ENCODE measurements around the gene ITK.

ITK gene

DNA sequence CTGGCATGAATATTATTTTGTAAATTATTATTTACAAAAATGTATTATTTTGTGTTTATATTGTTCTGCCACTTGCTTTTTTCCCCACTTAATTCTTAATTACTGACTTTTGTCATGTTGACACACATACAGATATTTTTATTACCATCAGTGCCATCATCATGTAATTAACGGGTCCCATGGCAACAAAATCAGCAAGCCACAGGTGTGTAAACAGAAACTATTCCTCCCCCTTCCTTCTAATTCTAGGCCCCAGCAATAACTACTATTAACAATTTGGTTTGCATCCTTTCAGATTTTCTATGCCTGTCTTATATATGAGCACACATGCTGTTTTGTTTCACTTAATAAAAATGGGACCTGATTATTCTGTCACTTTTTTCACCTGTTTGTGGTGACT, 114.6 kb downstream of the ITK start:
- TF ChIP-seq, protein P1, sequence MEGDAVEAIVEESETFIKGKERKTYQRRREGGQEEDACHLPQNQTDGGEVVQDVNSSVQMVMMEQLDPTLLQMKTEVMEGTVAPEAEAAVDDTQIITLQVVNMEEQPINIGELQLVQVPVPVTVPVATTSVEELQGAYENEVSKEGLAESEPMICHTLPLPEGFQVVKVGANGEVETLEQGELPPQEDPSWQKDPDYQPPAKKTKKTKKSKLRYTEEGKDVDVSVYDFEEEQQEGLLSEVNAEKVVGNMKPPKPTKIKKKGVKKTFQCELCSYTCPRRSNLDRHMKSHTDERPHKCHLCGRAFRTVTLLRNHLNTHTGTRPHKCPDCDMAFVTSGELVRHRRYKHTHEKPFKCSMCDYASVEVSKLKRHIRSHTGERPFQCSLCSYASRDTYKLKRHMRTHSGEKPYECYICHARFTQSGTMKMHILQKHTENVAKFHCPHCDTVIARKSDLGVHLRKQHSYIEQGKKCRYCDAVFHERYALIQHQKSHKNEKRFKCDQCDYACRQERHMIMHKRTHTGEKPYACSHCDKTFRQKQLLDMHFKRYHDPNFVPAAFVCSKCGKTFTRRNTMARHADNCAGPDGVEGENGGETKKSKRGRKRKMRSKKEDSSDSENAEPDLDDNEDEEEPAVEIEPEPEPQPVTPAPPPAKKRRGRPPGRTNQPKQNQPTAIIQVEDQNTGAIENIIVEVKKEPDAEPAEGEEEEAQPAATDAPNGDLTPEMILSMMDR (IDR thresholded peaks at IDR 0.05; ENCODE audit: control insufficient read depth, extremely low read depth, insufficient read depth) = no peak
- DNase-seq (ENCODE audit: low read depth) = peak; percentile 35
- H3K4me3 ChIP-seq (ENCODE audit: low read depth, low read length) = no peak overlapping the region

DNA sequence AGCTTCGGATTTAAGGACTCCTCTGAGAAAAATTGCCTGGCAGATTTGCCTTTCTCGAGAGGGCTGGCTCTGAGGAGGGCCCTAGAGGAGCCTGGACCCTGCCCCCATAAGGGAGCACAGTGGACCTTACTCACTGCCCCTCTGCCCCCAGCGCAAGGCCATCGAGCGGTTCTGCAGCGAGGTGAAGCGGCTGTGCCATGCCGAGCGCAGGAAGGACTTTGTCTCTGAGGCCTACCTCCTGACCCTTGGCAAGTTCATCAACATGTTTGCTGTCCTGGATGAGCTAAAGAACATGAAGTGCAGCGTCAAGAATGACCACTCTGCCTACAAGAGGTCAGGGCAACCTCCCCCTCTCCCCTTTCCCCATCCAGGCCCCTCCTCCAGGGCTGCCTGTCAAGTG, 119.9 kb downstream of the ITK start:
- no peak for DNase-seq (ENCODE audit: low read depth)
- TF ChIP-seq, protein P1 (IDR thresholded peaks at IDR 0.05; ENCODE audit: control insufficient read depth, extremely low read depth, insufficient read depth) = no peak
- H3K4me3 ChIP-seq (ENCODE audit: low read depth, low read length) = no peak overlapping the region

DNA sequence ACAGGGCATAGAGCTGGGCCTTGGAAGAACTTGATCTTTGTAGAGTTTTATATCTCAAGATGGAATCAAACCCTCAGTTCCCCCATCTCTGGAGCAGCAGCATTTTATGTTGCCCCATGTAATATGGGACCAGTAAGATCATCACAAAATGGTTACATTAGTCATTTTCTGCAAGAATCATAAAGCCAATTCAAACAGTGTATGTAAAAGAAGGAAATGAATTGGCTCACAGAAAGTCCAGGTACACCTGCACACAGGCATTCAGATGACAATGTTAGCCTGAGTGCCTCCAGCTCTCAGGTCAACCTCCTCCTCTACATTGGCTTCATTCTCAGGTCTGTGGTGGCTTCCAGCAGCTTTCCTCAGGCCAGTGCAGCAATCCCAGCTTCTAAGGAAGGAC, 120.4 kb downstream of the ITK start:
- no peak for DNase-seq (ENCODE audit: low read depth)
- TF ChIP-seq, protein P1 (IDR thresholded peaks at IDR 0.05; ENCODE audit: control insufficient read depth, extremely low read depth, insufficient read depth) = no peak
- no peak overlapping the region for H3K4me3 ChIP-seq (ENCODE audit: low read depth, low read length)

DNA sequence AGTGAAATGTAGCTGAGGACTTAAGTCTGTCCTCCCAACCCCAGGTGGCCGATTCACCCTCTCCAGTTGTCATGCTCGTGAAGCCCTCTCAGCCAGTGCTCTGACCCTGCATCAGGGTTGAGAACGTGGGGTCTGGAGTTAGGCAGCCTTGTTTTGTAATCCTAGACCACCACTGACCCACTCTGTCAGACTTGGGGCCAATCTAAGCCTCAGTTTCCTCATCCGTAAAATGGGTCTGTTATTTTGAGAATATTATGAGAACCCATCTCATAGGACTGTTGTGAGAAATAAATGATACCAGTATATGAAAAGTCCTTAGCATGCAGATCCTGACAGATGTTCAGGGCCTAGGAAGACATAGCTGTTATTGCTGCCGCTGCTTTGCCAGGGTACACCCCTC, 122.4 kb downstream of the ITK start:
- TF ChIP-seq, protein P1 (IDR thresholded peaks at IDR 0.05; ENCODE audit: control insufficient read depth, extremely low read depth, insufficient read depth) = no peak
- no peak overlapping the region for H3K4me3 ChIP-seq (ENCODE audit: low read depth, low read length)
- DNase-seq (ENCODE audit: low read depth) = no peak

DNA sequence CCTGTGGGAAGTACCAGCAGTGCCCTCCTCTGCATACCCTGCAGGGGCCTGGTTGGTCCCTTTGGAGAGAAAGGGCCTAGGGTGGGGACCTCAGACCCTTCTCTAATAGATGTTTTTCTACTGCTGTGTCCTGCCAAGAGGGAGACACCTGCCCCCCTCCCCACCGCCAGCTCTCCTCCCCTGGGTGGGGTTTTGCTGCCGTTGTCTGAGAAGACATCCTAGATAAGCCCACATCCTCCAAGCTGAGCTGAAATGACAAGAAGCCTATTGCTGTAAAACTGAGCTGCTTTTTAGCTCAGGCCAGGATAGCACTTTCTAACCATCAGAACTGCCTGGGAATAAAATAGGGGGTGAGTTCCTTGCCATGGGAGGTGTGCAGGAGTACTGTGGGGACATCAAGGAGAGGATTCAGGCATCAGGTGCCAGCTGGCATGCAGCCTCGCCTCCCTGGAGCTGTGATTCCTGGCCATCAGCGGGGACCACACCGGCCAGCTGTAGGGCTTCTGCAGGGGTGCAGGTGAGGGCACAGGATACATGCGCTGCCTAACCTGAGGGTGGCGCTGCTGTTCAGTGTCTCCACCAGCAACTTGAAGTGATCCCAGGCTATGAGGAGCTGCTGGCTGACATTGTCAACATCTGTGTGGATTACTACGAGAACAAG, 123.2 kb downstream of the ITK start:
- no peak for DNase-seq (ENCODE audit: low read depth)
- no peak overlapping the region for H3K4me3 ChIP-seq (ENCODE audit: low read depth, low read length)
- TF ChIP-seq, protein P1 (IDR thresholded peaks at IDR 0.05; ENCODE audit: control insufficient read depth, extremely low read depth, insufficient read depth) = peak; percentile 12; the same call in 1 of the 2 replicates
